ENCODE data around the gene CCL18. TPM values are rescaled to one million over a fixed set of nuclear protein-coding genes. Genes with fewer than 3 reads are reported as not detected.
"Not testable (repeated sequence)": the region's sequence is repeated elsewhere in the genome, so short reads cannot be mapped to it uniquely, and the experiment has no call there.

Gene CCL18
- total RNA-seq, 2 experiments from 2014 or later, result not detected

GRCh38 chr17:36107660-36108059 is 43.6 kb downstream of the CCL18 start:
- ATAC-seq (ENCODE audit: poor library complexity) (no peak), DNase-seq (peak in 1 of 14 experiments; percentile 69)
- no peaks in the 10 kb centered on the region for H3K9me3 ChIP-seq (ENCODE audit: control insufficient read depth in 1 of 2, insufficient read depth in 1 of 2, low read length in 2 of 2)
- Mint-ChIP-seq H3K27ac (no peak overlapping the region), H3K4me1 (ENCODE audit: low read depth) (no peaks in the 10 kb centered on the region), H3K27me3 (peaks cover 37% of the 10 kb centered on the region), H3K9me3 (no peaks in the 10 kb centered on the region), H3K4me3 (no peak overlapping the region), H3K36me3 (ENCODE audit: low read depth) (no peaks in the 10 kb centered on the region)
- TF ChIP-seq CTCF (IDR thresholded peaks at IDR 0.05), result no peak
- ChIA-PET POLR2A (no interaction called here), CTCF (no interaction called here)
- intact Hi-C loops (cut with DNase I, micrococcal nuclease), result no loop called here
- peaks cover 20% of the 10 kb centered on the region for H3K4me1 ChIP-seq (ENCODE audit: insufficient read depth, low read length)
- no peaks in the 10 kb centered on the region for H3K36me3 ChIP-seq (ENCODE audit: insufficient read depth, low read length)
- peaks cover 5 to 9% of the 10 kb centered on the region in 2 experiments for H3K27me3 ChIP-seq (ENCODE audit: control insufficient read depth in 1 of 2, insufficient read depth in 2 of 2, low read length in 2 of 2)
- no peak overlapping the region for H3K4me3 ChIP-seq (ENCODE audit: low read length)
- no peak overlapping the region for H3K27ac ChIP-seq (ENCODE audit: low read depth in 1 of 2, low read length in 2 of 2)

- POLR2A ChIA-PET; H3K27ac Mint-ChIP-seq; H3K4me1 Mint-ChIP-seq (ENCODE audit: low read depth); H3K4me3 ChIP-seq (ENCODE audit: low read length); H3K27me3 ChIP-seq (ENCODE audit: control insufficient read depth in 1 of 2, insufficient read depth in 2 of 2, low read length in 2 of 2); CTCF ChIA-PET; H3K4me3 Mint-ChIP-seq; H3K9me3 Mint-ChIP-seq; H3K27ac ChIP-seq (ENCODE audit: low read depth in 1 of 2, low read length in 2 of 2); H3K9me3 ChIP-seq (ENCODE audit: control insufficient read depth in 1 of 2, insufficient read depth in 1 of 2, low read length in 2 of 2); intact Hi-C loops (cut with DNase I, micrococcal nuclease); H3K36me3 ChIP-seq (ENCODE audit: insufficient read depth, low read length); ATAC-seq (ENCODE audit: poor library complexity); H3K36me3 Mint-ChIP-seq (ENCODE audit: low read depth): not testable (repeated sequence)
- H3K27me3 Mint-ChIP-seq, result peaks cover 32% of the 10 kb centered on the region
- H3K4me1 ChIP-seq (ENCODE audit: insufficient read depth, low read length), result peaks cover 20% of the 10 kb centered on the region
- DNase-seq, result peak in 2 of 14 experiments; percentile 43 to 46
Measured at GRCh38 chr17:36108265-36108664, 44.2 kb downstream of the CCL18 start.

- no peak for ATAC-seq (ENCODE audit: poor library complexity)
- Histone ChIP-seq H3K36me3 (ENCODE audit: insufficient read depth, low read length) (no peaks in the 10 kb centered on the region), H3K27ac (ENCODE audit: low read depth in 1 of 2, low read length in 2 of 2) (no peak overlapping the region), H3K4me3 (ENCODE audit: low read length) (no peak overlapping the region), H3K27me3 (ENCODE audit: control insufficient read depth in 1 of 2, insufficient read depth in 2 of 2, low read length in 2 of 2) (peaks cover 5 to 9% of the 10 kb centered on the region in 2 experiments), H3K9me3 (ENCODE audit: control insufficient read depth in 1 of 2, insufficient read depth in 1 of 2, low read length in 2 of 2) (no peaks in the 10 kb centered on the region), H3K4me1 (ENCODE audit: insufficient read depth, low read length) (peaks cover 16% of the 10 kb centered on the region)
- POLR2A ChIA-PET, result no interaction called here
- Mint-ChIP-seq H3K27me3 (peaks cover 12% of the 10 kb centered on the region), H3K27ac (no peak overlapping the region), H3K4me1 (ENCODE audit: low read depth) (no peaks in the 10 kb centered on the region), H3K4me3 (no peak overlapping the region), H3K9me3 (no peaks in the 10 kb centered on the region), H3K36me3 (ENCODE audit: low read depth) (no peaks in the 10 kb centered on the region)
- CTCF ChIA-PET, result no interaction called here
- DNase-seq, result no peak
- TF ChIP-seq CTCF (IDR thresholded peaks at IDR 0.05), result no peak
- intact Hi-C loops (cut with DNase I, micrococcal nuclease), result no loop called here
Measured at GRCh38 chr17:36111068-36111490, 47.0 kb downstream of the CCL18 start.

- Mint-ChIP-seq H3K27ac (no peak overlapping the region), H3K9me3 (no peaks in the 10 kb centered on the region), H3K36me3 (ENCODE audit: low read depth) (no peaks in the 10 kb centered on the region), H3K4me3 (no peak overlapping the region), H3K27me3 (peaks cover 7% of the 10 kb centered on the region), H3K4me1 (ENCODE audit: low read depth) (no peaks in the 10 kb centered on the region)
- no peak for TF ChIP-seq CTCF (IDR thresholded peaks at IDR 0.05)
- ATAC-seq (ENCODE audit: poor library complexity) (no peak), DNase-seq (no peak)
- H3K9me3 ChIP-seq (ENCODE audit: control insufficient read depth in 1 of 2, insufficient read depth in 1 of 2, low read length in 2 of 2), result no peaks in the 10 kb centered on the region
- CTCF ChIA-PET, result no interaction called here
- POLR2A ChIA-PET, result no interaction called here
- H3K27ac ChIP-seq (ENCODE audit: low read depth in 1 of 2, low read length in 2 of 2), result no peak overlapping the region
- no peak overlapping the region for H3K4me3 ChIP-seq (ENCODE audit: low read length)
- H3K36me3 ChIP-seq (ENCODE audit: insufficient read depth, low read length), result no peaks in the 10 kb centered on the region
- H3K4me1 ChIP-seq (ENCODE audit: insufficient read depth, low read length), result peaks cover 5% of the 10 kb centered on the region
- intact Hi-C loops (cut with DNase I, micrococcal nuclease), result no loop called here
- peaks cover 5 to 9% of the 10 kb centered on the region in 2 experiments for H3K27me3 ChIP-seq (ENCODE audit: control insufficient read depth in 1 of 2, insufficient read depth in 2 of 2, low read length in 2 of 2)
Measured at GRCh38 chr17:36112572-36112971, 48.5 kb downstream of the CCL18 start.

GRCh38 chr17:36113131-36113530 is 49.1 kb downstream of the CCL18 start:
- POLR2A ChIA-PET; H3K4me1 Mint-ChIP-seq (ENCODE audit: low read depth): not testable (repeated sequence)

More at GRCh38 chr17:36113131-36113530, 49.1 kb downstream of the CCL18 start:
- H3K27ac Mint-ChIP-seq; H3K9me3 Mint-ChIP-seq; DNase-seq; H3K36me3 ChIP-seq (ENCODE audit: insufficient read depth, low read length); H3K4me1 ChIP-seq (ENCODE audit: insufficient read depth, low read length); H3K4me3 ChIP-seq (ENCODE audit: low read length); intact Hi-C loops (cut with DNase I, micrococcal nuclease); H3K27ac ChIP-seq (ENCODE audit: low read depth in 1 of 2, low read length in 2 of 2); H3K4me3 Mint-ChIP-seq; H3K36me3 Mint-ChIP-seq (ENCODE audit: low read depth); CTCF ChIA-PET; ATAC-seq (ENCODE audit: poor library complexity); H3K27me3 Mint-ChIP-seq; H3K9me3 ChIP-seq (ENCODE audit: control insufficient read depth in 1 of 2, insufficient read depth in 1 of 2, low read length in 2 of 2); H3K27me3 ChIP-seq (ENCODE audit: control insufficient read depth in 1 of 2, insufficient read depth in 2 of 2, low read length in 2 of 2): not testable (repeated sequence)

All from CD4-positive, alpha-beta T cell (primary cell).